BJ (cell line): ENCODE data around the gene FCGR2B. TPM values are rescaled to one million over a fixed set of nuclear protein-coding genes. Genes with fewer than 3 reads are reported as not detected.
"Not testable (repeated sequence)": the region's sequence is repeated elsewhere in the genome, so short reads cannot be mapped to it uniquely, and the experiment has no call there.

ENCODE experiments used
- CTCF ChIA-PET: fragments of 350-600 bp; formaldehyde crosslinking; extraction: SDS; loops from one replicate; lab custom pipeline; 2021; ENCODE audit warnings: antibody characterized with exemption, inconsistent platforms; lab: Yijun Ruan, JAX
- POLR2A ChIA-PET: fragments of 300-600 bp; sonication (Branson Sonifier 250); formaldehyde crosslinking; extraction: SDS; loops from one replicate; lab custom pipeline; 2021; ENCODE audit warnings: antibody characterized with exemption; lab: Charles Lee
- DNase-seq: peaks from one replicate; pipeline ENCODE4 v3.0.0-alpha.2; 2011; ENCODE audit warnings: low read depth
- H3K27me3 ChIP-seq: 2 replicates; pipeline ENCODE4 v1.6.0; 2011; ENCODE audit warnings: low read length; ENCODE audit not compliant: control insufficient read depth, insufficient read depth
- H3K36me3 ChIP-seq: 2 replicates; pipeline ENCODE4 v1.5.1; 2011; ENCODE audit warnings: low read length; ENCODE audit not compliant: control insufficient read depth, insufficient read depth
- H3K4me3 ChIP-seq: 2 replicates; pipeline ENCODE4 v1.5.1; 2011; ENCODE audit warnings: low read depth, mild to moderate bottlenecking, control low read depth, low read length
- CTCF ChIP-seq: IDR thresholded peaks from 2 replicates; pipeline ENCODE4 v1.5.1; 2011; ENCODE audit warnings: low read depth, mild to moderate bottlenecking, control low read depth, inconsistent platforms, low read length, moderate library complexity; ENCODE audit not compliant: insufficient read depth
- polyA plus RNA-seq: library from polyadenylated mRNA; depleted of rRNA; stranded (reverse); fragments of >200 nt; gene quantifications from 2 replicates; pipeline ENCODE4 v1.2.3, GENCODE V29; 2011

The FCGR2B gene
- polyA plus RNA-seq, 1 experiment: not detected

GRCh38 chr1:161691846-161692245 lies 28.9 kb downstream of the FCGR2B start:
- no peak for DNase-seq
- no peak for TF ChIP-seq CTCF
- ChIA-PET CTCF (interaction anchor here (1.5 kb wide), 1 partner anchor 44 kb away, joined by 5 read pairs; no protein-coding TSS in a partner anchor), POLR2A (no interaction called here)
- Histone ChIP-seq H3K36me3 (no peaks in the 10 kb centered on the region), H3K27me3 (no peaks in the 10 kb centered on the region), H3K4me3 (no peak overlapping the region)

GRCh38 chr1:161693020-161693712 lies 30.2 kb downstream of the FCGR2B start:
- H3K36me3 ChIP-seq, H3K27me3 ChIP-seq, DNase-seq, H3K4me3 ChIP-seq, POLR2A ChIA-PET: not testable (repeated sequence)
- CTCF ChIA-PET: interaction anchor here (1.2 kb wide), 1 partner anchor 9 kb away, joined by 4 read pairs; no protein-coding TSS in a partner anchor

- DNase-seq, POLR2A ChIA-PET, H3K27me3 ChIP-seq, CTCF ChIA-PET, H3K36me3 ChIP-seq, H3K4me3 ChIP-seq: not testable (repeated sequence)
Measured at GRCh38 chr1:161698302-161698701, 35.4 kb downstream of the FCGR2B start.

- H3K27me3 ChIP-seq: no peaks in the 10 kb centered on the region
- no peak for DNase-seq
- POLR2A ChIA-PET: no interaction called here
- CTCF ChIA-PET: interaction anchor here (1.2 kb wide), 1 partner anchor 9 kb away, joined by 4 read pairs; no protein-coding TSS in a partner anchor
- no peak overlapping the region for H3K4me3 ChIP-seq
- TF ChIP-seq CTCF: no peak
- no peaks in the 10 kb centered on the region for H3K36me3 ChIP-seq
Measured at GRCh38 chr1:161702250-161702649, 39.3 kb downstream of the FCGR2B start.

GRCh38 chr1:161705537-161705936 lies 42.6 kb downstream of the FCGR2B start:
- no peak for DNase-seq
- no peak for TF ChIP-seq CTCF
- ChIA-PET CTCF (no interaction called here), POLR2A (no interaction called here)
- Histone ChIP-seq H3K27me3 (no peaks in the 10 kb centered on the region), H3K4me3 (no peak overlapping the region), H3K36me3 (no peaks in the 10 kb centered on the region)

GRCh38 chr1:161706113-161706481 lies 43.2 kb downstream of the FCGR2B start:
- Histone ChIP-seq H3K36me3 (no peaks in the 10 kb centered on the region), H3K27me3 (no peaks in the 10 kb centered on the region), H3K4me3 (no peak overlapping the region)
- ChIA-PET CTCF (interaction anchor here (4.0 kb wide), 1 partner anchor 20 kb away, joined by 21 read pairs; no protein-coding TSS in a partner anchor), POLR2A (no interaction called here)
- no peak for TF ChIP-seq CTCF
- DNase-seq: no peak
